CD4-positive, alpha-beta T cell treated with Interleukin-4 for 1 hour (primary cell): ENCODE measurements around the gene FAM227B.
"Not testable (repeated sequence)": the region's sequence is repeated elsewhere in the genome, so short reads cannot be mapped to it uniquely, and the experiment has no call there.

ENCODE experiments used
- DNase-seq, 2 donors: peaks; one replicate each; pipeline ENCODE4 v3.0.0-alpha.2; 2020 to 2022

Gene FAM227B

GRCh38 chr15:49354439-49354838, 266.2 kb downstream of the FAM227B start:
- DNase-seq, result not testable (repeated sequence)

- DNase-seq, result no peak
Observed at GRCh38 chr15:49343546-49343945, 277.1 kb downstream of the FAM227B start.

GRCh38 chr15:49339656-49340055, 281.0 kb downstream of the FAM227B start:
- DNase-seq, result no peak

DNA sequence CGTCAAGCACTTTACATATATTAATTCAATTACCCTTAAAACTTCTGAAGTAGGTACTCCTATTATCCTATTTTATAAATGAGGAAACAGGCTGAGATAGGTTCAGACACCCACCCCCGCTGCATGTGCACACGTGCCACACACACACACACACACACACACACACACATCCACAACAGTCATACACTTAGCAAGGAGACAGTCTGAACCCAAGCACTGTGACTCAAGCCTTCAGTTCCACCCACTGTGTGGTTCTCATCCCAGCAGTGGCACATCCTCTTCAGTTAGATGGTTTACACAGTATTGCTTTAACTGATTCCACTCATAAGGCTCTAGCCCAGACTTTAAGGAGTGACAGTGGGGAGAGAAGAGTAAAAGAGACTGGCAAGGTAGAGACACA, 288.7 kb downstream of the FAM227B start:
- DNase-seq, result no peak

DNA sequence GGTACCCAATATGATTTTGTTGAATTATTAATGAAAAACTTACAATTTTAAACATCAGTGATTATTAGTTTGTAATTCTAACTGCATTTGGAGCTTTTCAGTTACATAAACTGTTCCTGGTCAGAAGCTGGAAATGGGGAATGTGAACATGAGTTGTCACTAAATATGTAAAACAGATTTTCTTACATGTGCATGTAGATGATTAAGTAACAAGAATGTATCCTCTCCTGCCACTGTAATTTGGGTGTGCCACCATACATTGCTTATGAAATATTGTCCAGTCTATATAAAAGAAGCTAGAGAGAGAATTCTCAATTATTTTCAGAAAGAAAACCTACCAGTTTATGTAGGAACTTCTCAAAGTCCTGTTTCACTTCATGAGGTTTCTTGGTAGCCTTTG, 289.2 kb downstream of the FAM227B start:
- no peak for DNase-seq

DNA sequence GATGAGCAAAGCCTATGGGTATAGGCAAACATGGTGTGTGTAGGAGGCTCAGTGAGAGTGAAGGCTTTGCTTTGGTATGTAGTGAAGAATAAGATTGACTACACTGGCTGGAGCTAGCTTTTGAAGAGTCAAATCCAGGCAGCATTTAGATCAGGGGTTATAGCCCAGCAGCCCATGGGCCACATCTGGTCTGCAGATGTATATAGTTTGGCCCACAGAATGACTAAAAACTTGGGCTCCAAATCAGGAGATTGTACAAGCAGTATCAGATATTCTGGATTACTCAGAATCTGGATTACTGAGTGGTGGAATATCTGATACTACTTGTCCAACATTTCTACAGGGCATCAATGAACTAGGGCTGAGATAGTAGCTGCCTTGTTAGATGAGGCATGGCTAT, 290.5 kb downstream of the FAM227B start:
- no peak for DNase-seq

- DNase-seq, result no peak
Observed at GRCh38 chr15:49328941-49329340, 291.7 kb downstream of the FAM227B start.

DNA sequence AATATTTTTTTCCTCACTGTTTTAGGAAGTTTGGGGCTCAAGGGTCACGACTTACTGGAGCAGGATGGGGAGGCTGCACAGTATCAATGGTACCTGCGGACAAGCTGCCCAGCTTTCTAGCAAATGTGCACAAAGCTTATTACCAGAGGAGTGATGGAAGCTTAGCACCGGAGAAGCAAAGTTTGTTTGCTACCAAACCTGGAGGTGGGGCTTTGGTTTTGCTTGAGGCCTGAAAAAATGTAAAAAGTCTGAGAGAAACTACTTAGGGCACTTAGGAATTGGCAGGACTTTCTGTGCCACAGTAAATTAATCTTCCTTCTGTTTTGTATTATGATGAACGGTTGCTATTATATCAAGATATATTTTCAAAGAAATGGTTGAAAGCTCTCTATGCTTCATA, 292.7 kb downstream of the FAM227B start:
- DNase-seq, result no peak

GRCh38 chr15:49323207-49323606, 297.4 kb downstream of the FAM227B start:
- no peak for DNase-seq

DNA sequence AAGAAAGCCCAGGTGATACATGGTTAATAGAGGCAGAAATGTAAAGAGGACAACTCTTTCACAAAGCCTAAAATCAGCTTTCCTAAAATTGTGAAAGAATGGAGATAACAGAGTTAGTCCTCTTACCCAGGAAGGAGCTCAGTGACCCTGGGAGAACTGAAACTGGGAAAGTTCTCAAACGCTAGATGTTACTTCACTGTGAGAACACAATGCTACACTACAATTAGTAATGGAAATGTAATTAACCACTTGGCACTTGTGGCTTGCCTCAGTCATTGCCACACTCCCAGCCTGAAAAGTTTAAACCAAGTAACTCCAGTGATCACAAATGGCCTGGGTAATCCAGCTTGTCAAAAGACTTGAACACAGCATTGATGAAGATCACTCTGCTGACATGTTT, 300.3 kb downstream of the FAM227B start:
- no peak for DNase-seq

- DNase-seq, result no peak
Observed at GRCh38 chr15:49315391-49315823, 305.2 kb downstream of the FAM227B start.

DNA sequence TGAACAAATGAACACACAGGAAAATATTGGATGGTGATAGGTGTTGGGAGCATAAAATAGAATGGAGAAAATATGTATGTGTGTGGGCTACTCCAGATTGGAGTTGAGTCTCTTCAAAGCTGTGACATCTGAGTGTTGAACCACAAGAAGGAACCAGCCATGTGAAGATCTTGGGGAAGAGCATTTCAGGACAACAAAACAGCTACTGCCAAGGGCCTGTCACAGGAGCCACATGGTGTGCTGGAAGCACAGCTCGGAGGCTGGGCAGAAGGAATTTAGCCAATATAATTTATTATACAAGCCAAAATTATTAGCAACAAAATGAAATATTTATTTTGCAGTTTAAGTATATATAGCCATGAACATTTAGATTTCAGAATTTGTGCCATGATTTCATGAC, 305.9 kb downstream of the FAM227B start:
- DNase-seq, result no peak

DNA sequence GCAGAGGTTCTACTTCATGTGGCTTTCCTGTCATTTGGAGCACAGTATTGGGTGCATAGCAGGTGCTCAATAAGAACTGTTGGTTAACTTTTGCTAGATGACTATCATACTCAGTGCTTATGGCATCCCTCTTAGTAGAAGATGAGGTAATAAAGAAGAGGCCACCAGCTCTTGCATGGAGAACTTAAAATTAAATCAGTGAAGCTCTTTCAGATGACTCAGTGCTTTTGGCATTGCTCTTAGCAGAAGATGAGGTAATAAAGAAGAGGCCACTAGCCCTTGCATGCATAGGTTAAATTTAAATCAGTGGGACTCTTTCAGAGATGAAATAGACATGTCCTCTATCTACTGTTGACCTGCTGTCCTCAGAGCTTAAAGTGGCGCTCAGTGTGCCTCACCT, 307.0 kb downstream of the FAM227B start:
- no peak for DNase-seq

DNA sequence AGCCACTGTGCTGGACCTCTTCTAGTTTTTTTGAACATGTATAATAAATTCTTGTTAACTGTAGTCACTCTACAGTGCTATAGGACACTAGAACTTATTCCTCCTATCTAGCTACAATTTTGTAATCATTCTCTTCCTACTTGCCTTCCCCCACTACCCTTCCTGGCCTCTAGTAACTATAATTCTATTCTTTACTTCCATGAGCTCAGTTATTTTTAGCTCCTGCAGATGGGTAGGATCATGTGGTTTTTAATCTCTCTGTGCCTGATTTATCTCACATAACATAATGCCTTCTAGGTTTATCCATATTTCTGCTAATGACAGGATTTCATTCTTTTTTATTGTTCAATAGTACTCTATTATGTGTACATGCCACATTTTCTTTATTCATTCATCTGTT, 310.7 kb downstream of the FAM227B start:
- no peak for DNase-seq

GRCh38 chr15:49308686-49309085, 311.9 kb downstream of the FAM227B start:
- DNase-seq, result no peak

GRCh38 chr15:49306551-49306950, 314.1 kb downstream of the FAM227B start:
- no peak for DNase-seq

- no peak for DNase-seq
Observed at GRCh38 chr15:49303003-49303402, 317.6 kb downstream of the FAM227B start.

GRCh38 chr15:49301562-49301961, 319.1 kb downstream of the FAM227B start:
- no peak for DNase-seq

- DNase-seq, result no peak
Observed at GRCh38 chr15:49300856-49301255, 319.8 kb downstream of the FAM227B start.

GRCh38 chr15:49297584-49297983, 323.0 kb downstream of the FAM227B start:
- DNase-seq, result no peak

- DNase-seq, result no peak
Observed at GRCh38 chr15:49296258-49296657, 324.4 kb downstream of the FAM227B start.

DNA sequence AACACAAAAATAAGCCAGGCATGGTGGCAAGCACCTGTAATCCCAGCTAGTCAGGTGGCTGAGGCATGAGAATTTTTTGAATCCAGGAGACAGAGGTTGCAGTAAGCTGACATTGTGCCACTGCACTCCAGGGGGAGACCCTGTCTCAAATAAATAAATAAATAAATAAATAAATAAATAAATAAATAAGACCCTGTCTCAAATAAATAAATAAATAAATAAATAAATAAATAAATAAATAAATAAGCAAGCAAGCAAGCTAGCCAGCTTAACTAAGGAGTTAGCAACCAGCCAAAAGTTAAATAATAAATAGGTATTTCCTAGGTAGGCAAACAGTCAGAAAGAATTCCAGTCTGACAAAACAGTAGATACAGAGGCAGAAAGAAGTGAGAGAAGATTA, 326.7 kb downstream of the FAM227B start:
- no peak for DNase-seq

GRCh38 chr15:49290191-49290590, 330.4 kb downstream of the FAM227B start:
- DNase-seq, result no peak

DNA sequence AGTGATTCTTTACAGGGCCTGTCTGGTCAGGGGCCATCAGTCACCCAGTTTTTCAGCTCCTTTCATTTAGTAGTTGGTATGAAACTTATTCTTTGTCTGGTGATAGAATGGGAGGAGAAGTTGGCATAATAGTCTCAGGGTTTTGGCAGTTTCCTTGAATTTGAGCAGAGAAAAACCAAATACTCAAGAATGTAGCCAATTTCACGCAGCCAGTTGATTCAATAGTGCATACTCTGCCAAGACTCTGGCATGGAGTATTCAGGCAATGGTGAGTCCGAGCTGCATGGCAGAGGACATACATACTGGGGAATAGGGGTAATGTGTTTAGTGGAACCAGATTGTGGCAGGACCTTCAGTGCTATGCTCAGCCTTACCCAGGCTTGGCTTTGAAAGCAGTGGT, 332.2 kb downstream of the FAM227B start:
- DNase-seq, result no peak

DNA sequence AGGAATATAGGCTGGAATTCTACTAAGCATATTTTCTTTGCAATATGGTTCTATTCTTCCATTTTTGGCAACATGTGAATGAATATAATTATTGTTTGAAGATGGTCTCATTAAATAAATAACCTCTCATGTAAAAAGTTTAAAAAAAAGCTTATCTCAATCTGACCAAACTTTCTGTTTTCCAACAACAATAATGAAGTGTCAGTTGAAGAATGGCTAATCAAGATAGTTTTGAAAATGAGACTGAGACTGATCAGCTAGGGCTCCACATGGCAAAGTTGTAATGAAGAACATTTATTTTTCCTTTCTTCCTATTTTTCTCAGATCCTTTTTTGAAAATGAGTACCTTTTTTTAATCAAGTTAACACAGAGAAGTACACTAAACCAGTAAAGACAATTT, 333.1 kb downstream of the FAM227B start:
- no peak for DNase-seq
